B cell (primary cell): ENCODE measurements around the gene MPDU1. TPM values are rescaled to one million over a fixed set of nuclear protein-coding genes. Genes with fewer than 3 reads are reported as not detected.
A peak's percentile ranks its signal among the peaks of the same experiment; 100 is the strongest.

Source experiments
- ATAC-seq: fragments of 200-7000 bp; cut with Tn5 transposase; one replicate; pipeline ENCODE4 v1.10.0; 2021; ENCODE audit warnings: low read depth, mild to moderate bottlenecking, moderate number of reproducible peaks, moderate library complexity
- CTCF ChIA-PET: fragments of 350-600 bp; sonication (Branson Sonifier 250); formaldehyde crosslinking; loops from one replicate; lab custom pipeline; 2021; ENCODE audit warnings: antibody characterized with exemption, inconsistent platforms; lab: Charles Lee
- POLR2A ChIA-PET: fragments of 350-600 bp; sonication (Branson Sonifier 250); formaldehyde crosslinking; loops from one replicate; lab custom pipeline; 2021; ENCODE audit warnings: antibody characterized with exemption; lab: Charles Lee
- DNase-seq: peaks from one replicate; pipeline ENCODE4 v3.0.0; 2013
- H2AFZ ChIP-seq: 2 replicates; pipeline ENCODE4 v1.6.1; 2012; ENCODE audit warnings: mild to moderate bottlenecking, low read depth, low read length; ENCODE audit not compliant: insufficient read depth, poor library complexity, severe bottlenecking
- H3K27ac ChIP-seq, 2 donors: 1 replicate in 1 of 2; 2 replicates in 1 of 2; pipeline ENCODE4 v1.5.1; 2012 to 2013; ENCODE audit warnings: low read length in 2 of 2, mild to moderate bottlenecking in 2 of 2, moderate library complexity in 1 of 2
- H3K27me3 ChIP-seq, 4 experiments: fragments of 200-600 bp in 1 of 4; sonication (generic) in 1 of 4; replicated peaks in 1 of 4; 1 replicate in 2 of 4; 2 replicates in 2 of 4; pipeline versions ENCODE4 v1.6.1 to v1.7.0; 2013 to 2016; ENCODE audit warnings: low read length in 3 of 4, mild to moderate bottlenecking in 2 of 4, mixed read lengths in 1 of 4, moderate library complexity in 1 of 4; ENCODE audit not compliant: insufficient read depth in 4 of 4, control insufficient read depth in 3 of 4; ENCODE audit errors: control extremely low read depth in 1 of 4
- H3K36me3 ChIP-seq, 2 experiments: replicated peaks in 1 of 2; 1 replicate in 1 of 2; 2 replicates in 1 of 2; pipeline versions ENCODE4 v1.6.1 to v1.7.1; 2013; ENCODE audit warnings: low read length in 1 of 2; ENCODE audit not compliant: insufficient read depth in 2 of 2, control insufficient read depth in 1 of 2; ENCODE audit errors: control extremely low read depth in 1 of 2, extremely low read depth in 1 of 2
- H3K4me1 ChIP-seq, 2 donors: fragments of 200-600 bp in 1 of 2; sonication (generic) in 1 of 2; 1 replicate in 1 of 2; 2 replicates in 1 of 2; pipeline versions ENCODE4 v1.5.1 to v1.6.1; 2013 to 2017; ENCODE audit warnings: low read length in 2 of 2; ENCODE audit not compliant: control insufficient read depth in 2 of 2, insufficient read depth in 2 of 2
- H3K4me2 ChIP-seq: replicated peaks from 2 replicates; pipeline ENCODE3; 2012; ENCODE audit warnings: mild to moderate bottlenecking, low read depth, low read length; ENCODE audit not compliant: poor library complexity, severe bottlenecking
- H3K4me3 ChIP-seq, 5 experiments: fragments of 200-600 bp in 1 of 5; sonication (generic) in 1 of 5; 1 replicate in 3 of 5; 2 replicates in 2 of 5; pipeline versions ENCODE4 v1.5.1 to v1.7.0; 2011 to 2016; ENCODE audit warnings: low read length in 4 of 5, mild to moderate bottlenecking in 4 of 5, low read depth in 2 of 5, control low read depth in 1 of 5, moderate library complexity in 1 of 5; ENCODE audit not compliant: insufficient read depth in 1 of 5; ENCODE audit errors: control extremely low read depth in 1 of 5, extremely low read depth in 1 of 5
- H3K79me2 ChIP-seq: fragments of 200-600 bp; sonication (generic); one replicate; pipeline ENCODE4 v1.6.0; 2016; ENCODE audit warnings: low read length; ENCODE audit not compliant: control insufficient read depth, insufficient read depth
- H3K9ac ChIP-seq: fragments of 200-600 bp; sonication (generic); 2 replicates; pipeline ENCODE4 v1.6.1; 2017; ENCODE audit warnings: mild to moderate bottlenecking, low read length, moderate library complexity
- H3K9me3 ChIP-seq, 3 donors: one replicate each; pipeline versions ENCODE4 v1.6.1 to v1.7.1; 2013; ENCODE audit warnings: low read length in 2 of 3; ENCODE audit not compliant: control insufficient read depth in 2 of 3, insufficient read depth in 1 of 3; ENCODE audit errors: control extremely low read depth in 1 of 3
- H4K20me1 ChIP-seq: 2 replicates; pipeline ENCODE4 v1.6.0; 2012; ENCODE audit warnings: mild to moderate bottlenecking, low read length; ENCODE audit not compliant: insufficient read depth, control insufficient read depth, poor library complexity, severe bottlenecking
- H3K27ac Mint-ChIP-seq: one replicate; pipeline ENCODE4 v1.8.0; 2021; ENCODE audit warnings: mixed read lengths
- H3K27me3 Mint-ChIP-seq: one replicate; pipeline ENCODE4 v1.8.0; 2021; ENCODE audit warnings: mixed read lengths
- H3K4me1 Mint-ChIP-seq: one replicate; pipeline ENCODE4 v1.8.0; 2021; ENCODE audit warnings: mixed read lengths
- H3K4me3 Mint-ChIP-seq: one replicate; pipeline ENCODE4 v1.8.0; 2021; ENCODE audit warnings: mixed read lengths
- H3K9me3 Mint-ChIP-seq: one replicate; pipeline ENCODE4 v1.8.0; 2022; ENCODE audit warnings: mixed read lengths; ENCODE audit not compliant: insufficient read depth
- CTCF ChIP-seq: fragments of 200-600 bp; IDR thresholded peaks from one replicate; pipeline ENCODE4 v1.8.0; 2022; ENCODE audit warnings: antibody characterized with exemption, mild to moderate bottlenecking
- EZH2 ChIP-seq: IDR thresholded peaks from 2 replicates; pipeline ENCODE4 v1.6.1; 2012; ENCODE audit warnings: borderline replicate concordance, low read depth, mild to moderate bottlenecking, moderate library complexity, low read length; ENCODE audit not compliant: insufficient read depth, poor library complexity, severe bottlenecking
- WGBS: methylation state at CpG from one replicate; pipeline ENCODE4 v1.1.5; 2013; ENCODE audit warnings: missing lambda C conversion rate; ENCODE audit not compliant: insufficient coverage; 5-methylcytosine and 5-hydroxymethylcytosine counted together
- intact Hi-C: fragments of 100-400 bp; cut with micrococcal nuclease; formaldehyde crosslinking; loops from one replicate; pipeline ENCODE4 v1.10.0; 2022
- polyA plus RNA-seq: library from polyadenylated mRNA; depleted of rRNA; stranded (reverse); fragments of >200 nt; gene quantifications from 2 replicates; pipeline ENCODE4 v1.2.3, GENCODE V29; 2012
- total RNA-seq, 2 donors: library from RNA; stranded (reverse); fragments of 120-200 nt in 1 of 2; gene quantifications; 1 replicate in 1 of 2; 2 replicates in 1 of 2; pipeline versions ENCODE4 v1.2.3 to v1.2.4, GENCODE V29; 2013 to 2022

The MPDU1 gene
- total and polyA plus RNA-seq, 2 donors (not counting 1 experiment from before 2014, with no cell fraction given): 31.7 to 51.5 TPM

- Histone ChIP-seq H3K4me3 (no peak overlapping the region), H3K9ac (no peak overlapping the region), H3K79me2 (peaks cover 64% of the 10 kb centered on the region), H3K4me2 (no peak overlapping the region), H4K20me1 (peaks cover 41% of the 10 kb centered on the region), H3K36me3 (peaks cover 1 to 14% of the 10 kb centered on the region in 2 experiments), H2AFZ (no peak overlapping the region), H3K27me3 (no peaks in the 10 kb centered on the region), H3K9me3 (no peaks in the 10 kb centered on the region), H3K4me1 (peaks cover 12 to 26% of the 10 kb centered on the region in 2 donors), H3K27ac (no peak overlapping the region)
- WGBS: 80% methylated on average over 1 of the region's 3 CpGs
- Mint-ChIP-seq H3K9me3 (no peaks in the 10 kb centered on the region), H3K27ac (no peak overlapping the region), H3K4me1 (peaks cover 26% of the 10 kb centered on the region), H3K4me3 (no peak overlapping the region), H3K27me3 (no peaks in the 10 kb centered on the region)
- TF ChIP-seq EZH2 (no peak), CTCF (no peak)
- DNase-seq: no peak
- no peak for ATAC-seq
- intact Hi-C loops: loop anchor here (10.0 kb wide), 1 partner anchor 233 kb away; no protein-coding TSS in a partner anchor
- ChIA-PET CTCF (interaction anchor here (0.8 to 1.1 kb wide), 3 partner anchors 76 to 124 kb away, joined by 3 to 6 read pairs (median 3); partner anchors contain the start of gene TP53), POLR2A (no interaction called here)
These were observed 28.1 kb downstream of the MPDU1 start for GRCh38 chr17:7611635-7612293.

- peaks cover 41% of the 10 kb centered on the region for H4K20me1 ChIP-seq
- Mint-ChIP-seq H3K27ac (no peak overlapping the region), H3K4me1 (peaks cover 26% of the 10 kb centered on the region), H3K4me3 (peak overlapping the region; percentile 42), H3K9me3 (no peaks in the 10 kb centered on the region), H3K27me3 (no peaks in the 10 kb centered on the region)
- peaks cover 1 to 14% of the 10 kb centered on the region in 2 experiments for H3K36me3 ChIP-seq
- WGBS: 100% methylated on average over 1 of the region's 1 CpG
- no peak for ATAC-seq
- intact Hi-C loops: loop anchor here (10.0 kb wide), 1 partner anchor 233 kb away; no protein-coding TSS in a partner anchor
- DNase-seq: no peak
- ChIA-PET CTCF (interaction anchor here (0.7 to 1.1 kb wide), 3 partner anchors 75 to 373 kb away, joined by 3 to 6 read pairs (median 5); partner anchors contain the start of genes PHF23 and TP53), POLR2A (no interaction called here)
- no peaks in the 10 kb centered on the region for H3K27me3 ChIP-seq
- H3K79me2 ChIP-seq: peaks cover 61% of the 10 kb centered on the region
- peaks cover 12 to 26% of the 10 kb centered on the region in 2 donors for H3K4me1 ChIP-seq
- H3K9me3 ChIP-seq: no peaks in the 10 kb centered on the region
- no peak overlapping the region for H3K4me3 ChIP-seq
- TF ChIP-seq EZH2: no peak
- no peak for TF ChIP-seq CTCF
- H3K27ac ChIP-seq: no peak overlapping the region
- no peak overlapping the region for H3K4me2 ChIP-seq
- H2AFZ ChIP-seq: no peak overlapping the region
- no peak overlapping the region for H3K9ac ChIP-seq
These were observed 28.6 kb downstream of the MPDU1 start for GRCh38 chr17:7612294-7612640.
